Measurements from ENCODE around the gene CYP39A1.

DNA sequence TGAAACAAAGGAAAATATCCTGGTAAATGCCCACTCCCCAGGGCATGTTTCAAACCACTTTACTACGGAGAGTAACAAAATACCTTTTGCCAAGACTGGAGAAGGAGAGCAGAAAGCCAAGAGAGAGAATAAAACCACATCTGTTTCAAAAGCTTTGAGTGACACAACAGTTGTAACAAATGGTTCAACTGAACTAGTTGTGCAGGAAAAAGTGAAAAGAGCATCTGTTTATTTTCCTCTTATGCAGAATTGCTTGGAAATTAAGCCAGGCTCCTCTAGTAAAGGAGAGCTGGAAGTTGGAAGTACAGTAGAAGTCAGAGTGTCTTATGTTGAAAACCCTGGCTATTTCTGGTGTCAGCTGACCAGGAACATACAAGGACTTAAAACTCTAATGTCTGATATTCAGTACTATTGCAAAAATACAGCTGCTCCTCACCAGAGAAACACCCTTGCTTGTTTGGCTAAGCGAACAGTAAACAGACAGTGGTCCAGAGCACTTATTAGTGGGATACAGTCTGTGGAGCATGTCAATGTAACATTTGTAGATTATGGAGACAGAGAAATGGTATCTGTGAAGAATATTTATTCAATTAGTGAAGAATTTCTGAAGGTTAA, 37.6 kb upstream of the CYP39A1 start:
- TF ChIP-seq CTCF (IDR thresholded peaks at IDR 0.05; ENCODE audit: low read length) (no peak), EZH2 (IDR thresholded peaks at IDR 0.05; ENCODE audit: borderline replicate concordance, low read length) (no peak)

Data from OCI-LY1 (cell line).